Gastrocnemius medialis (tissue), 4 donors: ENCODE results near the gene TEX19. TPM values are rescaled to one million over a fixed set of nuclear protein-coding genes. Genes with fewer than 3 reads are reported as not detected.

Source experiments
- ATAC-seq, 2 donors: fragments of 150-250 bp; one replicate each; pipeline ENCODE4 v1.9.1; 2016
- DNase-seq, 2 donors: peaks; one replicate each; pipeline ENCODE4 v3.0.0-alpha.2; 2019
- H3K27ac ChIP-seq, 4 donors: fragments of 200-600 bp; sonication (generic); 1 replicate in 1 of 4; 2 replicates in 3 of 4; pipeline ENCODE4 v1.5.1; 2016 to 2018; ENCODE audit warnings: mild to moderate bottlenecking in 2 of 4, moderate library complexity in 1 of 4
- H3K27me3 ChIP-seq, 3 donors: fragments of 200-600 bp; sonication (generic) in 2 of 3; 1 replicate in 1 of 3; 2 replicates in 2 of 3; pipeline versions ENCODE4 v1.5.1 to v1.6.0; 2016 to 2019; ENCODE audit warnings: mild to moderate bottlenecking in 1 of 3, moderate library complexity in 1 of 3
- H3K36me3 ChIP-seq, 2 donors: fragments of 200-600 bp; sonication (generic) in 1 of 2; one replicate each; pipeline ENCODE4 v1.5.1; 2017 to 2018
- H3K4me1 ChIP-seq, 2 donors: fragments of 200-600 bp; sonication (generic) in 1 of 2; one replicate each; pipeline ENCODE4 v1.5.1; 2016 to 2017; ENCODE audit warnings: mild to moderate bottlenecking in 2 of 2
- H3K4me3 ChIP-seq, 4 donors: fragments of 200-600 bp; sonication (generic) in 3 of 4; 1 replicate in 1 of 4; 2 replicates in 3 of 4; pipeline ENCODE4 v1.5.1; 2016 to 2019; ENCODE audit warnings: mild to moderate bottlenecking in 2 of 4
- H3K9me3 ChIP-seq, 3 donors: fragments of 200-600 bp; sonication (generic) in 2 of 3; 1 replicate in 1 of 3; 2 replicates in 2 of 3; pipeline ENCODE4 v1.5.1; 2016 to 2019
- CTCF ChIP-seq, 5 experiments: fragments of 450-650 bp in 3 of 5; fragments of 200-600 bp in 2 of 5; sonication (generic) in 2 of 5; IDR thresholded peaks in 4 of 5; conservative IDR thresholded peaks in 1 of 5; 1 replicate in 4 of 5; 2 replicates in 1 of 5; pipeline ENCODE4 v1.5.1; 2016 to 2019; ENCODE audit warnings: antibody characterized with exemption in 5 of 5, mild to moderate bottlenecking in 3 of 5, moderate library complexity in 3 of 5
- POLR2A ChIP-seq, 2 donors: fragments of 450-650 bp; IDR thresholded peaks; one replicate each; pipeline ENCODE4 v1.6.1; 2017; ENCODE audit warnings: antibody characterized with exemption in 2 of 2, mild to moderate bottlenecking in 2 of 2, moderate library complexity in 2 of 2
- in situ Hi-C, 4 donors: fragments of 200-750 bp; cut with MboI; loops; one replicate each; pipeline versions ENCODE4 v1.15.0 to v1.8.0; 2017; ENCODE audit warnings: low sequenced_read_pairs in 4 of 4
- intact Hi-C: fragments of 100-400 bp; cut with DNase I; formaldehyde crosslinking; loops from one replicate; pipeline ENCODE4 v1.15.1; 2023; ENCODE audit warnings: low total_unique reads
- total RNA-seq, 4 donors: library from RNA; depleted of rRNA; stranded (reverse); fragments of >200 nt; gene quantifications; one replicate each; pipeline versions ENCODE4 v1.1.0 to v1.2.3, GENCODE V29; 2016

TEX19 gene
- total RNA-seq, 4 donors from 2014 or later, result 0.40 TPM; not detected in 3

- Histone ChIP-seq H3K27me3 (no peaks in the 10 kb centered on the region), H3K36me3 (peaks cover 0 to 13% of the 10 kb centered on the region in 2 donors), H3K9me3 (no peaks in the 10 kb centered on the region), H3K4me1 (peaks cover 17 to 22% of the 10 kb centered on the region in 2 donors), H3K27ac (peak overlapping the region in 1 of 4 donors; percentile 23), H3K4me3 (no peak overlapping the region)
- no peak for DNase-seq
- no peak for TF ChIP-seq POLR2A (IDR thresholded peaks at IDR 0.05)
- TF ChIP-seq CTCF (IDR thresholded peaks at IDR 0.05 in 4 of 5, conservative IDR thresholded peaks at IDR 0.05 in 1 of 5), result no peak
- ATAC-seq, result no peak
- intact Hi-C loops (no loop called here), in situ Hi-C loops (no loop called here)
Measured at GRCh38 chr17:82397449-82398335, 38.6 kb downstream of the TEX19 start.

GRCh38 chr17:82399041-82399441 lies 40.0 kb downstream of the TEX19 start:
- Histone ChIP-seq H3K4me1 (peaks cover 17 to 22% of the 10 kb centered on the region in 2 donors), H3K4me3 (no peak overlapping the region), H3K27ac (peak overlapping the region; percentile 38 to 75 (median 54)), H3K36me3 (peaks cover 0 to 23% of the 10 kb centered on the region in 2 donors), H3K9me3 (no peaks in the 10 kb centered on the region), H3K27me3 (no peaks in the 10 kb centered on the region)
- peak; percentile 51 to 60 for ATAC-seq
- no peak for TF ChIP-seq POLR2A (IDR thresholded peaks at IDR 0.05)
- TF ChIP-seq CTCF (IDR thresholded peaks at IDR 0.05 in 4 of 5, conservative IDR thresholded peaks at IDR 0.05 in 1 of 5), result no peak
- in situ Hi-C loops (no loop called here), intact Hi-C loops (no loop called here)
- peak; percentile 51 to 69 for DNase-seq

GRCh38 chr17:82399601-82400101 lies 40.6 kb downstream of the TEX19 start:
- no peak for TF ChIP-seq POLR2A (IDR thresholded peaks at IDR 0.05)
- no peak for TF ChIP-seq CTCF (IDR thresholded peaks at IDR 0.05 in 4 of 5, conservative IDR thresholded peaks at IDR 0.05 in 1 of 5)
- H3K4me1 ChIP-seq, result peaks cover 17 to 22% of the 10 kb centered on the region in 2 donors
- H3K36me3 ChIP-seq, result peaks cover 0 to 28% of the 10 kb centered on the region in 2 donors
- H3K9me3 ChIP-seq, result no peaks in the 10 kb centered on the region
- peak overlapping the region; percentile 38 to 75 (median 54) for H3K27ac ChIP-seq
- peak; percentile 82 to 91 for ATAC-seq
- H3K4me3 ChIP-seq, result no peak overlapping the region
- H3K27me3 ChIP-seq, result no peaks in the 10 kb centered on the region
- intact Hi-C loops (no loop called here), in situ Hi-C loops (no loop called here)
- DNase-seq, result peak; percentile 57 to 79

- Histone ChIP-seq H3K36me3 (peaks cover 0 to 28% of the 10 kb centered on the region in 2 donors), H3K4me1 (peaks cover 17 to 22% of the 10 kb centered on the region in 2 donors), H3K27me3 (no peaks in the 10 kb centered on the region), H3K27ac (peak overlapping the region; percentile 36 to 75 (median 54)), H3K9me3 (no peaks in the 10 kb centered on the region), H3K4me3 (no peak overlapping the region)
- intact Hi-C loops (no loop called here), in situ Hi-C loops (no loop called here)
- no peak for TF ChIP-seq POLR2A (IDR thresholded peaks at IDR 0.05)
- TF ChIP-seq CTCF (IDR thresholded peaks at IDR 0.05 in 4 of 5, conservative IDR thresholded peaks at IDR 0.05 in 1 of 5), result no peak
- peak in 1 of 2 donors; percentile 21 for ATAC-seq
- no peak for DNase-seq
Measured at GRCh38 chr17:82400206-82400605, 41.2 kb downstream of the TEX19 start.
